ENCODE data around the gene GNA12.
"Not testable (repeated sequence)": the region's sequence is repeated elsewhere in the genome, so short reads cannot be mapped to it uniquely, and the experiment has no call there.

The GNA12 gene

GRCh38 chr7:2714636-2715035 is 129.5 kb downstream of the GNA12 start:
- DNase-seq (ENCODE audit: low read depth in 2 of 2): no peak

GRCh38 chr7:2713978-2714377 is 130.1 kb downstream of the GNA12 start:
- no peak for DNase-seq (ENCODE audit: low read depth in 2 of 2)

DNA sequence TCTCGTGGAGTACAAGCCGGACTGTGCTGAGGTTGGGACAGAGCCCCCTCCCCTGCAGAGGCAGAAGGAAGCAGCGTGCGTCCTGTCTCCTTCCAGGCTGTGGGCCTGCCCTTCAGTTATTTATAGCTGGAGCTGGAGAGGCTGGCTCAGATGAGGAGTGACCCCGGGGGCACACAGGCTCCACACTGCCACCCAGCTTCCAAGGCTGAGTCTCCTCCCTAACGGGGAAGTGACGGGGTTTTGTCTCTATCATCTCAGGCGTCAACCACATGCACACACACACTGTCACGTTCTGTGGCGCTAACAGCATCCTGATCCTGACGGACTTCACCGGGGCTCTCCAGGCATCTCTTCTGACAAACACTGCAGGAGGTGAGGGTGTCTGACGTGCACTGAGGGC is 130.7 kb downstream of the GNA12 start:
- DNase-seq (ENCODE audit: low read depth in 2 of 2): no peak

DNA sequence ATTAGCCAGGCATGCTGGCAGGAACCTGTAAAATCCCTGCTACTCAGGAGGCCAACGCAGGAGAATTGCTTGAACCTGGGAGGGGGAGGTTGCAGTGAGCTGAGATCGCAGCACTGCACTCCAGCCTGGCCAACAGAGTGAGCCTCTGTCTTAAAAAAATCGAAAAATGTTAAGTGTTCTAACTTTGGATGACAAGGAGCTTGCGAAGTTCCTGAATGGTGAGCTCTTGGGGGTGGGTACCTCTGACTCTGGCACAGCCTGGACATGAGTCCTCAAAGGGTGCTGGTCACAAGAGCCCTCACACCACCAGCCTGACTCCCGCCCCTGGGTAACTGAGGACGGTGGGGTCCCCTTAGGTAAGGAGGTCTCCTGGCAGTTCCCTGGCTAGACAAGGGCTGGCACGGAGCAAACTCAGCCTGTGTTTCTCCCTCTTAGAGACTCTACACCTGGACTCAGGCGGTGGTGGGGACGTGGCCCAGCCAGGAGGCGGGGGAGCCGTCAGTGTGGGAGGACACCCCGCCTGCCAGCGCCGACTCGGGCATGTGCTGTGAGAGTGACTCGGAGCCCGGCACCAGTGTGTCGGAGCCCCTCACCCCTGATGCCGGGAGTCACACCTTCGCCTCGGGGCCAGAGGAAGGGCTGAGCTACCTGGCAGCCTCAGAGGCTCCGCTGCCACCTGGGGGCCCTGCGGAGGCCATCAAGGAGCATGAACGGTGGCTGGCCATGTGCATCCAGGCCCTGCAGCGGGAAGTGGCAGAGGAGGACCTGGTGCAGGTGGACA is 132.0 kb downstream of the GNA12 start:
- DNase-seq (ENCODE audit: low read depth in 2 of 2): no peak

DNA sequence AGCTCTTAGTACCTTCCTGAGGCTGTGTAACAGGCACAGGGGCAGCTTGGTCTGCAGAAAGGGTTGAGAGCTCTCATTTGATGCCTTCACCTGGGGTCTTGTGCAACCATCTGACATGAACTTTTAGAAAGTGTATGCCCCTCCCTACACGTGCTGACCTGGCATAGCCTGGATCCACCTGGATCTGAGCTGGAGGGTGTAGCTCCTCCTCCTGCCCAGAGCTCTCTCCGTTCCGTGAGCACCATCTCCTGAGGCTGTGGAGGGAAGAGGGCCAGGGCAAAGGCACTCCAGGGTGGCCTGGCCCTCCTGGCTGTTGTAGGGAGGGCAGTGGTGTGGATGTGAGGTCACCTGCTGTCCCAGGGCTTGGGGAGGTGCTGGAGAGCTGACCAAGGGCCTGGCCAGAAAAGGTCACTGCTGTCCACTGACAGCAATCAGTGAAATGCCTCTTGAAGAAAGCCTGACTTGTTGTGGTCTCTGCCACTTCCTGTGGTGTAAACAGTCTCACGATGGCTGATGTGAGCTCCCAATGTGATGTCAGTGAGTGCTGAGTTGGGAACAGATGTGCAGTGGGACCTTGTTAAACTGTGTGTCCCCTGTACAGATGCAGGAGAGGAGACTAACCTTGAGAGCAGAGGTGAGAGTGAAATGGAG is 133.1 kb downstream of the GNA12 start:
- no peak for DNase-seq (ENCODE audit: low read depth in 2 of 2)

- no peak for DNase-seq (ENCODE audit: low read depth in 2 of 2)
These were observed 133.8 kb downstream of the GNA12 start for GRCh38 chr7:2710286-2710655.

DNA sequence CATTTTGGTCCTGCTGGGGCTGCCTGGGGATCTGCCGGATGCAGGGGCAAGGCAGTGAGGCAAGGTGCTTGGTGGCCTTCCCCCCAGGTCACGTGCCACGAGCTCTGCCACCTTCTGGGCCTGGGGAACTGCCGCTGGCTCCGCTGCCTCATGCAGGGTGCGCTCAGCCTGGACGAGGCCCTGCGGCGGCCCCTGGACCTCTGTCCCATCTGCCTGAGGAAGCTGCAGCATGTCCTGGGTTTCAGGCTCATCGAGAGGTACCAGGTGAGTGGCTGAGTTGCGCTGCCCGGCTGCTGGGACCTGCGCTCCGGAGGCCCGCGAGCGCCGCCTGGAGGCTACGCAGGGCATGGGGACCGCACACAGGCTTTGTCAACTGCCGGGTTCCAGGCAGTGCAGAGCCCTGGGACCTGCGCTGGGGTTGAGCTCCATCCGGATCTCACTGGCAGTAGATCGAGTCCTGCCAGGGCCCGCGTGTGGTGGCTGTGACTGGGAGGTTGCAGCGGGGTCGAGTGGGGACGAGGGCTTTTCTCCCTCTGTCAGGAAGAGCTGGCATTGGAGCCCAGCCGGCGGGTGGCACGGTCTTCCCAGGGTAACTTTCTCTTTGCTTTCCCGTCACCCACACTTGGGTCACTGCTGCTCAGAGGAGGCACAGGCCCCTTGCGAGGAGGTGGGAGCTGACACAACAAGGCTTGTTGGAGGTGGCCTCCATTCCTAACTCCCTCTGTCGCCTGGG is 134.4 kb downstream of the GNA12 start:
- DNase-seq (ENCODE audit: low read depth in 2 of 2): peak; percentile 52 to 59

- no peak for DNase-seq (ENCODE audit: low read depth in 2 of 2)
These were observed 135.4 kb downstream of the GNA12 start for GRCh38 chr7:2708547-2709310.

DNA sequence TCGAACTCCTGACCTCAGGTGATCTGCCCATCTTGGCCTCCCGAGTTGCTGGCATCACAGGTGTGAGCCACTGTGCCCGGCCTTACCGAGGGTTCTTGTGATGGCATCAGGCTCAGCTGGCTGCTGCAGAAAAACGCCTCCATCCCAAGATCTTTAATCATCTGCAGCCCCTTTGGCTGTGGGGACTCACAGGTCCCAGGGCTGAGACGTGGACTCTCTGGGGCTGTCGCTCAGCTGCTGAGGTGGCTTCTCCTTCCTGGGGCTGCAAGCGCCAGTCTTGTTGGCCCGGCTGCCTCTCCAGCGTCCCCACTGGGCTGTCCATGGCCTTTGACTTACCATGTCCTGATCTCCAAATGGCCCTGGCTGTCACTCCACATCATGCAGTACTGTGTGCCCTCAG is 136.1 kb downstream of the GNA12 start:
- DNase-seq (ENCODE audit: low read depth in 2 of 2): no peak

GRCh38 chr7:2707481-2707880 is 136.6 kb downstream of the GNA12 start:
- no peak for DNase-seq (ENCODE audit: low read depth in 2 of 2)

DNA sequence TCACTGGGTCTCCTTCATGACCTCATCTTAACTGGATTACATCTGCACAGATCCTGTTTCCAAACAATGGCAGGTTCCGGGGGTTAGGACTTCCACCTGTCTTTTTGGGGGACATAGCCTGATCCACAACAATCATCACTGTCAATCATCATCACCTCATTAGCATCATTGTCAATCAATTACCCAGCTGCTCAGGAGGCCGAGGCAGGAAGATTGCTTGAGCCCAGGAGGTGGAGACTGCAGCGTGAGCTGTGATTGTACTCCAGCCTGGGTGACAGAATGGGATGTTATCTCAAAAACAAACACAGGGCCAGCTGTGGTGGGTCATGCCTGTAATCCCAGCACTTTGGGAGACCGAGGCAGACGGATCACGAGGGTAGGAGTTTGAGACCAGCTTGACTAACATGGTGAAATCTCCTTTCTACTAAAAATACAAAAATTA is 137.4 kb downstream of the GNA12 start:
- DNase-seq (ENCODE audit: low read depth in 2 of 2): no peak

DNA sequence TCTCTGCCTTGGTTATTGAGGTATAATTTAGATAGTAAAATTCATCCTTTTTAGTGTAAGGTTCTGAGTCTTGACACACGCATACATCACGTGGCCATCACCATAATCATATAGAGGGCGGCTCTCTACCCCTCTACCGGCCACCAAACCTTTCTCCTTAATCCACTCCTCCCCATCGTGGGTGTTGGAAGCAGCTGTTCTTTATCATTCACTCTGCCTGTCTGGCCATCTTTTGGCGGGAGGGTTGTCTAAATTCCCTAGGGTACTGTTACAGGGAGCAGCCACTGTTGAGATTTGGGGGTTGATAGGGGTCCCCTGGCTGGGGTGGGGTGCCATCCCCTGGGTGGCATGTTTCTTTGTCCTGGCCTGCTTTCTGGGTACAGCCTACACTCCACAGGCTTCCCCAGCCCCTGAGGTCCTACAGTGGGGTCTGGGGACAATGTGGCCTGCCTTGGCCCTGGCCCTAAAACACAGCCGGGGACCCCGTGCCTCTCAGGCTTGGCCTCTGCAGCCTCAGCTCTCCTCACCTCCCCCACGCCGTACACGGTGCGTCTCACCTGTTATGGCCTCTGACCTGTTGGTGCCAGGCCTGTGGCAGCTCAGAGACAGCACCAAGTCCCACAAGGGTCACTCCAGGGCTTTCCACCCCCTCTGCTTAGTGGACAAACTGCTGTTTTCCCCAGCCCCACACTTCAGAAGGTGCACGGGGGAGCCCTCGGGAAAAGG is 138.6 kb downstream of the GNA12 start:
- no peak for DNase-seq (ENCODE audit: low read depth in 2 of 2)

DNA sequence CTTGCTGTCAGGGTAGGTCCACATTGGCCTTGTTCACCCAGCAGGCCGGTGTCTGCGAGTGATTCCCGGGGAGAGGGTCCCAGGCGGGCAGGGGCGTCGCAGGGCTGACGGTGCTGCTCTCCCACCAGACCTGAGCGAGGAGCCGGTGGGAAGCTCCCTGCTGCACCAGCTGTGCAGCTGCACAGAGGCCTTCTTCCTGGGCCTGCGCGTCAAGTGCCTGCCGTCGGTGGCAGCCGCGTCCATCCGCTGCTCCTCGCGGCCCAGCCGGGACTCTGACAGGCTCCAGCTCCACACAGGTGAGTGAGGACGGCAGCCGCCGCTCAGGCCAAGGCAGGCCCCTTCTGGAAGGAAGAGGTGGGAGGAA is 141.5 kb downstream of the GNA12 start:
- no peak for DNase-seq (ENCODE audit: low read depth in 2 of 2)

GRCh38 chr7:2701832-2702593 is 142.1 kb downstream of the GNA12 start:
- no peak for DNase-seq (ENCODE audit: low read depth in 2 of 2)

DNA sequence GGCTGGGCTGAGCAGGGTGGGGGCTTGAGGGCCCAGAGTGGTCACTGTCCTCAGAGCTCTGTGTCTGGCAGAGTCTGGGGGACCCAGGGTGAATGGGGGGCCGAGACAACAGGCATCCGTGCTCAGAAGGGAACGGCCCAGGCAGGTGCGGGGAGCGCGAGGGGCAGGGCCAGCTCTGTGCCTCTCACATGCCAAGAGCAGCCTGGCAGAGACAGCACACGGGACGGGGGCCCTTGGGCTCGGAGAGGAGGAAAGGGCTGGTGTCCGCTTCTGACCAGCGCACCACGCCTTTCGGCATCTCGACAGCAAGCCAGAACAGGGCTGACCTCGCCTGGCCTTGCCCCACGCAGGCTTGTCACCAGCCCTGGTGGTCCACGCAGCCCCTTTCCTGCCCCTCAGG is 142.7 kb downstream of the GNA12 start:
- DNase-seq (ENCODE audit: low read depth in 2 of 2): no peak

DNA sequence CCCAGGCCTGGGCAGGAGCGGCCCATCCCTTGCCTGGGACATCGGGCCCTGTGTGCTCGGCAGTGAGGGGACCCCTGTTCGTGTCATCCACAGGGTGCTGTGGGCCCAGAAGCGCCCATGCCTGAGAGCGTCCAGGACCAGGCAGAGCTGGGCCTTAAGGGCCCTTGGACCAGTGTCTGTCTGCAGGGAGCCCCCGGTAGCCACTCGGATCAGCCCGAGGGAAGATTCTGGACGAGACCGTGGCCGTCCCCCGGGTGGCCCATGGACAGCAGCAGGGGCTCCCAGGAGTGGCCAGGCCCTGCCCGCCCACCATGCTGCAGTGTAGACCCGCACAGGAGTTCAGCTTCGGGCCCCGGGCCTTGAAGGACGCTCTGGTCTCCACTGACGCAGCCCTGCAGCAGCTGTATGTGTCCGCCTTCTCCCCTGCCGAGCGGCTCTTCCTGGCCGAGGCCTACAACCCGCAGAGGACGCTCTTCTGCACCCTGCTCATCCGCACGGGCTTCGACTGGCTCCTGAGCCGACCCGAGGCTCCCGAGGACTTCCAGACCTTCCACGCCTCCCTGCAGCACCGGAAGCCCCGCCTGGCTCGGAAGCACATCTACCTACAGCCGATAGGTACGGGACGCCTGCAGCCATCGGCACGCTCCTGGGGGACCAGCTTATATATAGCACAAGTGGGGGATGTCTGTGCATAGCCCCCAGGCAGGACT is 143.8 kb downstream of the GNA12 start:
- DNase-seq (ENCODE audit: low read depth in 2 of 2): no peak

GRCh38 chr7:2699289-2699620 is 144.9 kb downstream of the GNA12 start:
- no peak for DNase-seq (ENCODE audit: low read depth in 2 of 2)

DNA sequence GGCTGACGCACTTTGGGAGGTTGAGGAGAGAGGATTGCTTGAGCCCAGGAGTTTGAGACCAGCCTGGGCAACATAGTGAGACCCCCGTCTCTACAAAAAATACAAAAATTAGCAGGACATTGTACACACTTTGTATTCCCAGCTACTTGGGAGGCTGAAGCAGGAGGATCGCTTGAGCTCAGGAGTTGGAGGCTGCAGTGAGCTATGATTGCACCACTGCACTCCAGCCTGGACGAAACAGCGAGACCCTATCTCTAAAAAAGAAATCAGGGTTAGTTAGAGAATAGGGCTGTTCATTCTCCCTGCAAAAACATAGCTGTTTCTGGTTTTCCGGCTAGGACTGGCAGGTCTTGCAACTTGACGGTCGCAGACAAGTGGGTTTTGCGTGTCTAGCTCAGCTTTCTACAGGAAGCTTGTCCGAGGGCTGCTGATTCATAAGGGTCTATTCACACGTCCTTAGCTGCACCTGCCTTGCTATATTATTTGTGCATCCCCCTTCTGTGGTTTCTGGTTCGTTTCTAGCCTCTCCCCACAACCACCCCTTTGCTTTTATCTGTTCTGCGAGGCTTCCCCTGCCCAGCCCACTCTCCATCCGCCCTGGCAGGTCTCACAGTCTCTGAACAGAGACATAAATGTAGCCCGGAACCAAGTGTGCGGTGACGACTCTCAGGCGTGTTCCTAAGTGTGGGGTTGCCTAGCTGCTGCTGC is 145.4 kb downstream of the GNA12 start:
- DNase-seq (ENCODE audit: low read depth in 2 of 2): peak; percentile 39 to 50

DNA sequence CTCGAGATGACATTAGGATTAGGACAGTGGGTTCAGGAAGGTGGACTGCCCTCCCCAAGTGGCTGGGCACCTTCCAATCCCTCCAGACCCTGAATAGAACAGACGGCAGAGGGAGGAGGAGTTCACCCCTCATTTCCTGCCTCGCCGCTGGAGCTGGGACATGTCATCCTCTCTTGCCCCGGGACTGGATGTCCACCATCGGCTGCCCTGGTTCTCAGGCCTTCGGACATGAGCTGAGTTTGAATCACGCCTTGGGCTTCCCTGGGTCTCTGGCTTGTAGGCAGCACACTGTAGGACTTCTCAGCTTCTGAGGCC is 150.0 kb downstream of the GNA12 start:
- not testable (repeated sequence) for DNase-seq (ENCODE audit: low read depth in 2 of 2)
